ENCODE results near the gene FAM53A. TPM values are rescaled to one million over a fixed set of nuclear protein-coding genes. Genes with fewer than 3 reads are reported as not detected.

Gene FAM53A
- total and polyA plus RNA-seq, 4 donors, result 0.44 to 2.2 (median 0.97) TPM

DNA sequence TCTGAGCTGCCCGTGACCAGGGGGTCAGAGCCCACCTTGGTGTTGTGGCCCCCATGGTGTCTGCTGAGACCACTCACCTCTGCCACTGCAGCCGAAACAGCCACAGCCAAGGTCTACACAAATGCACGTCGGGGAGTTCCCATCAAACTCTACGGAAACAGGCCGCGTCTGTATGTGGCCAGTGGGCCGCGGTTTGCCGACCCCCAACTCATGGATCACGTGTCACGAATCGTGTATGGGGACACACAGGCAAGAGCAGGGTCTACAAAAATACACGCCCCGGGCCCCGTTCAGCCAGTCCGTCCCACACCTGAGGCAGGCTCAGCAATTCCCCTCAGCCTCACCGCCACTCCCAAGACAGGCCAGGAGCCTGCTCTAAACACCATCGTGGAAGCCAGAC, 53.8 kb downstream of the FAM53A start:
- no peaks in the 10 kb centered on the region for H3K27me3 ChIP-seq (ENCODE audit: control insufficient read depth in 4 of 4, insufficient read depth in 4 of 4, low read length in 3 of 4)
- no peak overlapping the region for H3K4me3 ChIP-seq (ENCODE audit: low read depth in 1 of 3, low read length in 3 of 3)
- no peaks in the 10 kb centered on the region for H3K9me3 ChIP-seq (ENCODE audit: control insufficient read depth in 4 of 4, low read length in 3 of 4)
- DNase-seq (ENCODE audit: low spot score), result no peak
- no peak overlapping the region for H3K27ac ChIP-seq (ENCODE audit: low read depth in 1 of 2, low read length in 2 of 2)
- WGBS, result 95% methylated on average over 19 of the region's 19 CpGs
- no peaks in the 10 kb centered on the region for H3K36me3 ChIP-seq (ENCODE audit: control insufficient read depth in 4 of 4, insufficient read depth in 3 of 4, low read depth in 1 of 4, low read length in 3 of 4)
- H3K9ac ChIP-seq (ENCODE audit: low read depth in 1 of 2, low read length in 2 of 2), result no peak overlapping the region
- no peaks in the 10 kb centered on the region for H3K4me1 ChIP-seq (ENCODE audit: control insufficient read depth in 4 of 4, insufficient read depth in 4 of 4, low read length in 3 of 4)
- TF ChIP-seq EGR1 (IDR thresholded peaks at IDR 0.05; ENCODE audit: low read depth in 2 of 2), result no peak
- TF ChIP-seq RXRA (IDR thresholded peaks at IDR 0.05), result no peak
- TF ChIP-seq, protein P1, sequence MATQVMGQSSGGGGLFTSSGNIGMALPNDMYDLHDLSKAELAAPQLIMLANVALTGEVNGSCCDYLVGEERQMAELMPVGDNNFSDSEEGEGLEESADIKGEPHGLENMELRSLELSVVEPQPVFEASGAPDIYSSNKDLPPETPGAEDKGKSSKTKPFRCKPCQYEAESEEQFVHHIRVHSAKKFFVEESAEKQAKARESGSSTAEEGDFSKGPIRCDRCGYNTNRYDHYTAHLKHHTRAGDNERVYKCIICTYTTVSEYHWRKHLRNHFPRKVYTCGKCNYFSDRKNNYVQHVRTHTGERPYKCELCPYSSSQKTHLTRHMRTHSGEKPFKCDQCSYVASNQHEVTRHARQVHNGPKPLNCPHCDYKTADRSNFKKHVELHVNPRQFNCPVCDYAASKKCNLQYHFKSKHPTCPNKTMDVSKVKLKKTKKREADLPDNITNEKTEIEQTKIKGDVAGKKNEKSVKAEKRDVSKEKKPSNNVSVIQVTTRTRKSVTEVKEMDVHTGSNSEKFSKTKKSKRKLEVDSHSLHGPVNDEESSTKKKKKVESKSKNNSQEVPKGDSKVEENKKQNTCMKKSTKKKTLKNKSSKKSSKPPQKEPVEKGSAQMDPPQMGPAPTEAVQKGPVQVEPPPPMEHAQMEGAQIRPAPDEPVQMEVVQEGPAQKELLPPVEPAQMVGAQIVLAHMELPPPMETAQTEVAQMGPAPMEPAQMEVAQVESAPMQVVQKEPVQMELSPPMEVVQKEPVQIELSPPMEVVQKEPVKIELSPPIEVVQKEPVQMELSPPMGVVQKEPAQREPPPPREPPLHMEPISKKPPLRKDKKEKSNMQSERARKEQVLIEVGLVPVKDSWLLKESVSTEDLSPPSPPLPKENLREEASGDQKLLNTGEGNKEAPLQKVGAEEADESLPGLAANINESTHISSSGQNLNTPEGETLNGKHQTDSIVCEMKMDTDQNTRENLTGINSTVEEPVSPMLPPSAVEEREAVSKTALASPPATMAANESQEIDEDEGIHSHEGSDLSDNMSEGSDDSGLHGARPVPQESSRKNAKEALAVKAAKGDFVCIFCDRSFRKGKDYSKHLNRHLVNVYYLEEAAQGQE (IDR thresholded peaks at IDR 0.05), result no peak
- TF ChIP-seq FOXA1 (IDR thresholded peaks at IDR 0.05), result no peak
- no peak for TF ChIP-seq SP1 (IDR thresholded peaks at IDR 0.05)
- no peak for TF ChIP-seq GABPA (IDR thresholded peaks at IDR 0.05 in 1 of 2, conservative IDR thresholded peaks at IDR 0.05 in 1 of 2)
- no peak for TF ChIP-seq ATF3 (IDR thresholded peaks at IDR 0.05)
- no peak for TF ChIP-seq HNF4G (IDR thresholded peaks at IDR 0.05)

- H3K36me3 ChIP-seq (ENCODE audit: control insufficient read depth in 4 of 4, insufficient read depth in 3 of 4, low read depth in 1 of 4, low read length in 3 of 4), result no peaks in the 10 kb centered on the region
- no peaks in the 10 kb centered on the region for H3K9me3 ChIP-seq (ENCODE audit: control insufficient read depth in 4 of 4, low read length in 3 of 4)
- H3K4me1 ChIP-seq (ENCODE audit: control insufficient read depth in 4 of 4, insufficient read depth in 4 of 4, low read length in 3 of 4), result no peaks in the 10 kb centered on the region
- H3K27ac ChIP-seq (ENCODE audit: low read depth in 1 of 2, low read length in 2 of 2), result no peak overlapping the region
- no peak overlapping the region for H3K9ac ChIP-seq (ENCODE audit: low read depth in 1 of 2, low read length in 2 of 2)
- TF ChIP-seq FOXA1 (IDR thresholded peaks at IDR 0.05) (no peak), CTCF (IDR thresholded peaks at IDR 0.05; ENCODE audit: low read depth, low read length, missing input control) (no peak), YY1 (IDR thresholded peaks at IDR 0.05) (no peak), TAF1 (conservative IDR thresholded peaks at IDR 0.05) (no peak), HNF4G (IDR thresholded peaks at IDR 0.05) (no peak)
- TF ChIP-seq, protein P1 (IDR thresholded peaks at IDR 0.05), result no peak
- no peak overlapping the region for H3K4me3 ChIP-seq (ENCODE audit: low read depth in 1 of 3, low read length in 3 of 3)
- 86% methylated on average over 10 of the region's 10 CpGs for WGBS
- no peaks in the 10 kb centered on the region for H3K27me3 ChIP-seq (ENCODE audit: control insufficient read depth in 4 of 4, insufficient read depth in 4 of 4, low read length in 3 of 4)
- no peak for DNase-seq (ENCODE audit: low spot score)
Observed at GRCh38 chr4:1629699-1630083, 54.4 kb downstream of the FAM53A start.
